ENCODE measurements around the gene NAP1L4. TPM values are rescaled to one million over a fixed set of nuclear protein-coding genes. Genes with fewer than 3 reads are reported as not detected.

NAP1L4 gene
- total RNA-seq, 1 donor from 2014 or later = 109 TPM

DNA sequence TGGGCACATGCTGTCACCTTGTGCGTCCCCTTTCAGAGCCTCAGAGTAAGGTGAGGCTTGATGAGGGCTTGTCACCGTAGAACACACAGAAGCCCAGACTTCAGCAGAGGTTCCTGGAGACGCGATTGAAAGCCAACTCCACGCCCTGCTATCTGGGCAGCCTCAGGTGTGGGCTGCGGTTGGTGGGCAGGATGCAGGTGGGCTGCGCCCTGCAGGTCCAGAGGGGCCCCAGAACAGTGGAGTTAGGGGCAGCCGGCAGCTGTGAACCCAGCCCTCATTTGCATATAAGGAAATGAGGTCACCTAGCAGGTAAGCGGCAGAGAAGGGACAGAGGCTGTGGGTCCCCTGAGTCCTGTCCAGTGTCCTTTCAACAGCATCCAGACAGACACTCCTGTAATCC lies 78.4 kb downstream of the NAP1L4 start:
- no peak overlapping the region for H3K4me3 ChIP-seq (ENCODE audit: low read depth, low read length)
- no peak for TF ChIP-seq CTCF (IDR thresholded peaks at IDR 0.05; ENCODE audit: insufficient read depth, low read length, poor library complexity, severe bottlenecking)
- no peak for DNase-seq (ENCODE audit: low read depth)
- H3K27me3 ChIP-seq (ENCODE audit: control insufficient read depth, insufficient read depth, low read length) = peaks cover 6% of the 10 kb centered on the region
- no peaks in the 10 kb centered on the region for H3K36me3 ChIP-seq (ENCODE audit: control insufficient read depth, insufficient read depth, low read length)

GRCh38 chr11:2913019-2913431 lies 79.1 kb downstream of the NAP1L4 start:
- DNase-seq (ENCODE audit: low read depth) = no peak
- no peak for TF ChIP-seq CTCF (IDR thresholded peaks at IDR 0.05; ENCODE audit: insufficient read depth, low read length, poor library complexity, severe bottlenecking)
- Histone ChIP-seq H3K27me3 (ENCODE audit: control insufficient read depth, insufficient read depth, low read length) (peaks cover 6% of the 10 kb centered on the region), H3K36me3 (ENCODE audit: control insufficient read depth, insufficient read depth, low read length) (no peaks in the 10 kb centered on the region), H3K4me3 (ENCODE audit: low read depth, low read length) (no peak overlapping the region)

DNA sequence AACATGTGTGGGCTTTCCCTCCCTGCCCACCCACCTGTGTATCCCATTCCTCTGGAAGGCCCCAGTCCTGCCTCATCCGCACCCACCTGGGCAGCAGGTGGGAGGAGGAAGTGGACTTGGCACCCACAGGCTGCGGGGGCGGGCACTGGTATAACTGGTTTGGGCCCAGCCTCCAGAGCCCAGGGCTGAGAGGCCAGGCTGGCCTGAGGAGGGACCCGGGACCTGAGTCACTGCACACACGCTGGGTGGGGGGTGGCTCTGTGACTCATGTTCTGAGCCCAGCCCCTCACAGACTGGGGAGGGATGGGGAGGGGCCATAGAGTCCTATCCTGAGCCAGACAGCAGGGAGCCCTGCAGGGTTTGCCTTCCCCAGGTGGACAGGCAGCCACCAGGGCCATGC lies 79.6 kb downstream of the NAP1L4 start:
- no peak for TF ChIP-seq CTCF (IDR thresholded peaks at IDR 0.05; ENCODE audit: insufficient read depth, low read length, poor library complexity, severe bottlenecking)
- Histone ChIP-seq H3K4me3 (ENCODE audit: low read depth, low read length) (no peak overlapping the region), H3K36me3 (ENCODE audit: control insufficient read depth, insufficient read depth, low read length) (no peaks in the 10 kb centered on the region), H3K27me3 (ENCODE audit: control insufficient read depth, insufficient read depth, low read length) (peaks cover 6% of the 10 kb centered on the region)
- peak; percentile 69 for DNase-seq (ENCODE audit: low read depth)

DNA sequence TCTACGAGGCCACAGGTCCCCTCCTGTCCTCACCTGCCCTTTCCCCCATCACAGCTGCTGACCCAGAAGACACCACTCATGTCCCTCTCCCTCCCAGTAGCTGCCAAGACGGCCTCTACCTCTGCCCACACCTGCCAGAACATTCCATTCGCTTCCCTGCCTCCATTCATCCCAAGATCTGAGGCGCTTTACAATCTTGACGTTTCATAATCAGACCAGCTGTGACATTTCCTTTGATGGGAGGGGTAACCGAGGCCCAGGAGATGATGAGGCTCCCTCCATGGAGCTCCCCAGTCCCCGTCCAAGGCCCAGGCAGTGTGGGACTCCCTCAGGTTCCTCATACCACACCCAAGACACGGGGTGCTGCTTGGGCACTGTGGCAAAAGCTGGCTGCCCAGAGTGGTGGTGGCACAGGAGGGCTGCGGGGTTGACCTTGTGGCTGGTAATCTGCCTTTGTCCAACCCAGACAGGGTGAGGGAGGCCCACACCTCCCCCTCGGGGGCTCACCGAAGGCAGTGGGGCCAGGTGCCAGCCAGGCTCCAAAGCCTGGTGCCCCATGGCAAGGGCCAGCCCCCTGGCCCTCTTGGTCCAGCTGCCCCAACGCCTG lies 80.2 kb downstream of the NAP1L4 start:
- H3K36me3 ChIP-seq (ENCODE audit: control insufficient read depth, insufficient read depth, low read length) = no peaks in the 10 kb centered on the region
- no peak overlapping the region for H3K4me3 ChIP-seq (ENCODE audit: low read depth, low read length)
- peaks cover 6% of the 10 kb centered on the region for H3K27me3 ChIP-seq (ENCODE audit: control insufficient read depth, insufficient read depth, low read length)
- DNase-seq (ENCODE audit: low read depth) = no peak
- no peak for TF ChIP-seq CTCF (IDR thresholded peaks at IDR 0.05; ENCODE audit: insufficient read depth, low read length, poor library complexity, severe bottlenecking)

DNA sequence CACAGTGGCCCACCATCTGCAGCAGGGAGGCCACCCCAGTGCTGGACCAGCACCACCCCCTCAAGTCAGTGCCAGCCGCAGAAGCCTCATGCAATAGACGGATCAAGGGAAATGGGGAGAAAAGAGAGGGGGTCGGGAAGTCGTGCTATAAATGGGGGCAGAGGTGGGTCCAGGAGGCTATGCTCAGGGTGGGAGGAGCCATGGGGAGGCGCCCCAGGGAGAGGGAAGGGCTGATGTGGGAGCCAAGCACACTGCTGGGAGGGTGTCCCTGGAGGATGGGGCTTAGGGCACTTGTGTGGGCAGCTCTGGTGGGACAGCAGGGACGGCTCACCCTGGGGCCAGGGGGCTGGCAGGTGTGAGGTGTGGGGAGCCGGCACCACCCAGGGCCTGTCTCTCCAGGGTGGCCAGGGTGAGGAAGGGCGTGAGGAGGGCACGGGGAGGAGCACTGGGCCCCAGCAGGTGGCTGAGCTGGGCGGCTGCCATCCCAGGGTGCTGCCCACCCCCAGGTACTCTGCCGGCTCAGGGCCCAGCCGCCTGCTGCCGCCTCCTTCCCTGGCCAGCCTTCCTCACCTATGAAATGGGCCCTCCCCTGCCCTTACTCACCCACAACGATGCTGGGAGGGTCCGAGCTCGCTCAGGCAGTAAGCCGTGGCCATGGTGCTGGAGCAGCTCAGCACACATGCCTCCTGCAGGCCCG lies 80.9 kb downstream of the NAP1L4 start:
- no peak for DNase-seq (ENCODE audit: low read depth)
- Histone ChIP-seq H3K27me3 (ENCODE audit: control insufficient read depth, insufficient read depth, low read length) (peaks cover 6% of the 10 kb centered on the region), H3K36me3 (ENCODE audit: control insufficient read depth, insufficient read depth, low read length) (no peaks in the 10 kb centered on the region), H3K4me3 (ENCODE audit: low read depth, low read length) (no peak overlapping the region)
- no peak for TF ChIP-seq CTCF (IDR thresholded peaks at IDR 0.05; ENCODE audit: insufficient read depth, low read length, poor library complexity, severe bottlenecking)

Data from kidney epithelial cell (primary cell).